Posterior cingulate gyrus (tissue), 11 donors: ENCODE measurements around the gene PDE10A.
"Not testable (repeated sequence)": the region's sequence is repeated elsewhere in the genome, so short reads cannot be mapped to it uniquely, and the experiment has no call there.

ENCODE experiments used
- DNase-seq, 10 donors: peaks; one replicate each; pipeline versions ENCODE4 v3.0.0 to v3.0.0-alpha.2; 2020 to 2021; ENCODE audit warnings: mixed read lengths in 3 of 10
- intact Hi-C: fragments of 100-400 bp; cut with DNase I; formaldehyde crosslinking; loops from one replicate; pipeline ENCODE4 v1.15.1; 2023

Gene PDE10A

GRCh38 chr6:165599596-165600487, 63.2 kb downstream of the PDE10A start:
- intact Hi-C loops = no loop called here
- DNase-seq = peak in 2 of 10 donors; percentile 19 to 81

GRCh38 chr6:165599121-165599520, 63.9 kb downstream of the PDE10A start:
- DNase-seq = no peak
- intact Hi-C loops = no loop called here

DNA sequence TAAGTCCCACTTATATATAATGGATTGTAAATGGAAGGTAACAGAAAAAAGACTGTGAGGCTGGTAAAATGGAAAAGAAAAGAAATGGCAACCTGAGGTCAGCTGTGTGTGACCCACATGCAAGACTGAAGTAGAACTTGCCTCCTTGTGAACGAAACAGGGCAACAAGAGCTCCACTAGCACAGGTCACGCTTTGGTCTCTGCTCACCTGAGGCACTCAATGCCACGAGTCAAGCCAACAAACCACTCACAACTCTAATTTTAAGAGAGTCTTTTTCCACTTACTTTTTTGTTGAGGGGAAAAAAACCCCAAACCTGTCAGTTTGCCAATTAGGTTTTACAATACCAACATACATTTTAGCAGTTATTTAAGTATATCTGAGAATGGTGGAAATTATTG, 65.2 kb downstream of the PDE10A start:
- no peak for DNase-seq
- intact Hi-C loops = no loop called here

- DNase-seq = no peak
- intact Hi-C loops = no loop called here
Observed at GRCh38 chr6:165594584-165595333, 68.3 kb downstream of the PDE10A start.

GRCh38 chr6:165592947-165593346, 70.1 kb downstream of the PDE10A start:
- DNase-seq, intact Hi-C loops: not testable (repeated sequence)

GRCh38 chr6:165588515-165588914, 74.5 kb downstream of the PDE10A start:
- DNase-seq = no peak
- intact Hi-C loops = no loop called here

DNA sequence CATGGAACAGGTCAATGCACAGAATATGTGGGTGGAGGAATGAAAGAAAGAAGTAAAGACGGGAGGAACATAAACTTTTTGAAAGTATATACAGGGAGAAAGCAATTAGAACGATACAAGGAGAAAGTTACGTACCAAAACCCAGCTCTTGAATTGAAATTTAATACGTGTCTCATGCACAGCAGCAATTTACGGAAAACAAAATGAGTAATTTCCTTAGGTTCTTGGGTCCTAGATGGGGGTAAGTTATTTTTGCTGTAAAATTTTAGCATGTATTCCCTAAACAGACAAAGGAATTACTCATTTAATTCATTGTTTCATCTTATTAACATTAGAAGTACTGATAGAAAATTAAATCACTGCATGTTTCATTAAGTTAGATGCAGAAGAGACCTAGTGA, 75.8 kb downstream of the PDE10A start:
- intact Hi-C loops = no loop called here
- no peak for DNase-seq

DNA sequence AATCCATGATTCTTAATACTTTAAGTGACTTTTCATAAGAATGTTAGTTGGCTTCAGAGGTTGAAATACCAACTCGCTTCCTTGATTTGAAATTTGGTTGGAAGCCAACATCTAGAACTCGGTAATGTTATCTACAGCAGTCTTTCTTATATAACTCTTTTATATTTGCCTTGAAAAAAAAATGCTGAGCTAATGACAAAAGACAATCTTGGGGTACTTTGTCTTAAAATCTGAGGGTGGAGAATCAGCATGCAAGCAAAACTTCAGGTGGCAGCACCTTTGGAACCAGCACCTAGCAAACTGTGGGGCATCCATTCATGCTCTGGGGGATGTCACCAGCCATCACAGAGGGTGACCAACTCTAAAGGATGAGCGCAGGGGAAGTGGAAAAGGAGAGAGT, 76.3 kb downstream of the PDE10A start:
- no peak for DNase-seq

DNA sequence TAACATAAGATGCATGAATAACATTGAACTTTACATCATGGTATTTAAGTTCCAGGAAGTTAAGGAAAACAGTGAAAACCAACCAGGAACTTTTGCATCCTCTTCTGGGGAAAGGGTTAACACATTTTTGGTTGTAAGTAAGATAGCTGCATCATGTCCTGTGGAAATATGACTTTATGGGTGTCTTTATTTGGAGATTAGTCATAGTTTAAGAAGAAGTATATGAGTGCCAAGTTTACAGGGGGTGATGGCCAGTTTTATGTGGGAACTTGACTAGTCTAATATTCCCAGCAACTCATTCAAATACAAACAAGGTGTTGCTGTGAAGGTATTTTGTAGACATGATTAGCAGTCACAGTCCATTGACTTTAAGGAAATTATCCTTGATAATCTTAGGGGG, 78.0 kb downstream of the PDE10A start:
- intact Hi-C loops = no loop called here
- DNase-seq = no peak

More for the DNA sequence above, 76.3 kb downstream of the PDE10A start:
- intact Hi-C loops = no loop called here

GRCh38 chr6:165584541-165584940, 78.5 kb downstream of the PDE10A start:
- intact Hi-C loops = no loop called here
- no peak for DNase-seq

DNA sequence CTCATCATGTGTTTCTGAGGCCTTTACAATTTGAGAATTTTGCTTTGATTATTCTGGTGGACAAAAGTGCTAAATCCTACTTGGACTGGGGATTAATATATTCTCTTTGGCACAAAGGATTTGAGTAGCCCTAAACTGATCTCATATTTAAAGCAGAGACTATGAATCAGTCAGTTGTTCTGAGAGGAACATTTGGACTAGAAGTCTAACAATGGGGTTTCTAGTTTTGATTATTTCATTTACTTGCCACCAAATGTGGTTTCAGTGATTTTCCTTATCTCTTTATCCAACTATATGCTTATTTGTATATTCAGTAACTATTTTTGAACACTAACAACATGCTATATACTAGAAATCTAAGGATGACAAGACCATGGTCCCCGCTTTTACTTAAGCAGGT, 81.4 kb downstream of the PDE10A start:
- intact Hi-C loops = no loop called here

DNA sequence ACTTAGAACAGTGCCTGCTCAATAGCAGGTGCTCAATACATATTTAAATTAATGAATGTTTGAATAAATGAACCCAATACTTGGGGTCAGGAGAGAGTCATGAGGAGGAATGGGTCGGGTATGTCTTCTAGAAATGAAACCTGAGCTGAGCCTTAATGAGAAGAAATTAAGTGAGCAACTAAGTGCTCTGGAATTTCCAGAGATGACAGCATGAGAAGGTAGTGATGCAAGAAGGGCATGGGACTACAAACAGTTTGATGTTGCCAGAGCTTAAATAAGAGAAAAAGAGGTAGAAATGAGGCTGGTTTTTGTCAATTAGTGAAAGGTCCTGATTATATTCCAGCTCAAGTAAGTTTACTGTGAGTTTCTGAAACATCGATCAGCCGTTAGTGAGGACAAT, 82.9 kb downstream of the PDE10A start:
- intact Hi-C loops = no loop called here
- DNase-seq = no peak

More for the DNA sequence above, 81.4 kb downstream of the PDE10A start:
- no peak for DNase-seq

DNA sequence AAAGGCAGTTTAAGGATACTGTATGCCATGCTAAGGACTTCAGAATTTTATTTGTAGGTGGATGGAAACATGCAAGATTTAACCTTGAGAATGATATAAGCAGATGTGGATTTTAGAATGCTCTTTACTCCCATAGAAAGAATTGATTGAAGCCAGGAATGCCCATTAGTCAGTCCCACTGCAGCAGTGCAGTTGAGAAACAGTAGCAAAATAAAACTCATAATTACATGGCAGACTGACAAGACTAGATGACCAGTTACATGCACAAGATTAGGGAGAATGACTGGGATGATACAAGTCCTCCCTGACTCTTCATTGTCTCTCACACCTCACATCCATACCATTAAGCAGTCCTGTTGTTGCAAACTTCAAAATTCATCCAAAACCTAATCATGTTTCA, 83.9 kb downstream of the PDE10A start:
- intact Hi-C loops = no loop called here
- no peak for DNase-seq

GRCh38 chr6:165577556-165577955, 85.5 kb downstream of the PDE10A start:
- intact Hi-C loops = no loop called here
- DNase-seq = no peak

- no peak for DNase-seq
- intact Hi-C loops = no loop called here
Observed at GRCh38 chr6:165575158-165575549, 87.9 kb downstream of the PDE10A start.

GRCh38 chr6:165574220-165575157, 88.6 kb downstream of the PDE10A start:
- intact Hi-C loops = no loop called here
- DNase-seq = no peak

GRCh38 chr6:165573671-165574070, 89.4 kb downstream of the PDE10A start:
- intact Hi-C loops = no loop called here
- DNase-seq = no peak

- intact Hi-C loops = no loop called here
- no peak for DNase-seq
Observed at GRCh38 chr6:165571721-165572132, 91.3 kb downstream of the PDE10A start.

- intact Hi-C loops = no loop called here
- no peak for DNase-seq
Observed at GRCh38 chr6:165571068-165571682, 91.9 kb downstream of the PDE10A start.

GRCh38 chr6:165568326-165568725, 94.7 kb downstream of the PDE10A start:
- intact Hi-C loops = no loop called here
- no peak for DNase-seq
